Hypothalamus (tissue), 51 donors: ENCODE results near the gene KRTAP19-4.
"Not testable (repeated sequence)": the region's sequence is repeated elsewhere in the genome, so short reads cannot be mapped to it uniquely, and the experiment has no call there.

Experiments
- DNase-seq, 51 donors: peaks; one replicate each; lab custom pipeline; 2025; lab: John Stamatoyannopoulos, UW

Gene KRTAP19-4

DNA sequence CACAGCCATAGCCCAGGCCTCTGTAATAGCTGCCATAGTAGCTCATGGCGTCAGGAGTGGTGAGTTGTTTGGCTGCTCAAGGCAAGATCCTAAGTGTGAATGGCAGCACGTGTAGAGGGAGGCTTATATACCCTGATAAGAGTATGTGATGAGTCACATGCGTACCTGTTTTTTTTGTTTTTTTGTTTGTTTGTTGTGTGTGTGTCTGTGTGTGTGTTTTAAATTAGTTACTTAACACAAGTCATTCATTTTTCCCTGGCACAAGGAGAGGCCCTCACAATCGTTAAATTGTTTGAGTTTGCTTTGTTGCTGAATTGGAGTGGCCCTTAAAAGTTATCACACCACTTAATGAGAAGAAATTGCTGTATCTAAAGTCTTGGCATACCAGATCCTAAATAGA is at the start of gene KRTAP19-4:
KRTAP19-4 (minus strand) TSS at position 101 of the 400 bp plus-strand sequence; CDS start at position 46, 55 bp downstream.
- DNase-seq, result no peak

DNA sequence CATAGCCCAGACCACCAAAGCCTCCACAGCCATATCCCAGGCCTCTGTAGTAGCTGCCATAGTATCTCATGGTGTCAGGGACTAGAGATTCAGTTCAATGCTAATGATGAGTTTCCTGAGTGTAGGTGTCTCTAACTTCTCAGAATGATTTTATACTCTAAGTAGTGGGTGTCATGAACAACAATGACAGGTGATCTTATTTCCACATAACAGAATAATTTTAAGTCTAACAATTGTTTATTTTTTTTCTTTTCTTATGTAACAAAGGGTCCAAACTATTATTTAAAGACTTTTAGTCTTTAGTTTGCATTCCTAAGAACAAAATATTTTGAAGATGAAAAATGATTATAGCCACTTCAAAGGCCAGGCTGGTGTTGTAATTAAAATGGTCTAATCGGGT is 44.8 kb upstream of the KRTAP19-4 start, which contains the start of gene KRTAP19-6:
KRTAP19-6 (minus strand) TSS at position 101 of the 400 bp plus-strand sequence; CDS start at position 70, 31 bp downstream.
- DNase-seq, result no peak

- no peak for DNase-seq
Measured at GRCh38 chr21:30518876-30519275, 21.9 kb upstream of the KRTAP19-4 start.

DNA sequence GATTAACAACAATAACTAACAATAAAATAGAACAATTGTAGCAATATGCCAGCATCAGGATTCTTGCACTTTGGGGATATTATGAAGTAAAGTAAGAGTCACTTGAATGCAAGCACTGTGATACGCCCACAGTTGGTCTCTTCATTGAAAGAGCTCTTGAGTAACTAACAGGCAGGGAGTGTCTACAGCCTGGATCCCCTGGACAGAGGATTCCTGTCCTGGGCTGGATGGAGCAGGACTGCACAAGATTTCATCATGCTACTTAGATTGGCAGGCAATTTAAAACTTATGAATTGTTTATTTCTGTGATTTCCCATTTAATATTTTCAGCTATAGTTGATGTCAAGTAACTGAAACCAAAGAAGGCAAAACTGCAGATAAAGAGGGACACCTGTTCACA is 18.7 kb upstream of the KRTAP19-4 start:
- DNase-seq, result no peak

DNA sequence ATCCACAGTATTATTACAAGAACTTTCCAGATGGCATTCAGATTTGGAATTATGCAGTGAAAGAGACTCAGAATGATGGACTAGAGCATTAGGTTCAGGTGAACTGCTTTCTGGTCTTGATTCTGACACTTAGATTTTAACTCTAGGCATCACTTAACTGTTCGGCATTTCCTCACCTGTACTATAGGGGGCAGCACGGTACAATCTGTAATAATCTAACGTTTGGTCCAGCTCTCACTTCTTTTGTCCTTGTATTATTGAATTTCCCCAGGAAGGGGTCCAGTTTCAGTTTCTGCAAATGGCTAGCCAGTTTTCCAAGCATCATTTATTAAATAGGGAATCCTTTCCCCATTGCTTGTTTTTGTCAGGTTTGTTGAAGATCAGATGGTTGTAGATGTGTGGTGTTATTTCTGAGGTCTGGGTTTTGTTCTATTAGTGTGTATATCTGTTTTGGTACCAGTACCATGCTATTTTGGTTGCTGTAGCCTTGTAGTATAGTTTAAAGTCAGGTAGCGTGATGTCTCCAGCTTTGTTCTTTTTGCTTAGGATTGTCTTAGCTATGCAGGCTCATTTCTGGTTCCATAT is 8.7 kb upstream of the KRTAP19-4 start:
- not testable (repeated sequence) for DNase-seq

DNA sequence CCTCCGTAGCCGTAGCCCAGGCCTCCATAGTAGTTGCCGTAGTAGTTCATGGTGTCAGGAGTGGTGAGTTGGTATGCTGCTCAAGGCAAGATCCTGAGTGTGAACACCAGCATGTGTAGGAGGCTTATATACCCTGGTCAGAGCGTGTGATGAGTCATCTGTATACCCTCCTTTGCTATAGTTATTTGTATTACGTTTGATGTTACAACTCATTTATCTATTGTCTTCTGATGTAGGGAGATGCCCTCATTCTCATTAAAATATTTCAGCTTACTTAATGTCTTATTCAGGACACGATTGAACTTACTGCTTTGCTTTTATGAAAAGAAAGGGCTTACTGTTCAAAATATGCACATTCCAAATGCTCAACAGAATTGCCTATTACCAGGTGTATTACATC is 5.1 kb upstream of the KRTAP19-4 start, which contains the start of gene KRTAP19-5:
KRTAP19-5 (minus strand) TSS at position 101 of the 400 bp plus-strand sequence; CDS start at position 50, 51 bp downstream.
- DNase-seq, result no peak

GRCh38 chr21:30491963-30492428 is 5.0 kb downstream of the KRTAP19-4 start, which contains the start of gene KRTAP19-3:
Gene KRTAP19-3 (minus strand): TSS chr21:30492013. CDS start chr21:30491957, 56 bp downstream.
- no peak for DNase-seq

- DNase-seq, result no peak
Measured at GRCh38 chr21:30487336-30487735, 9.6 kb downstream of the KRTAP19-4 start, which contains the start of gene KRTAP19-2. Gene KRTAP19-2 (minus strand): TSS chr21:30487436. CDS start chr21:30487348, 88 bp downstream.

DNA sequence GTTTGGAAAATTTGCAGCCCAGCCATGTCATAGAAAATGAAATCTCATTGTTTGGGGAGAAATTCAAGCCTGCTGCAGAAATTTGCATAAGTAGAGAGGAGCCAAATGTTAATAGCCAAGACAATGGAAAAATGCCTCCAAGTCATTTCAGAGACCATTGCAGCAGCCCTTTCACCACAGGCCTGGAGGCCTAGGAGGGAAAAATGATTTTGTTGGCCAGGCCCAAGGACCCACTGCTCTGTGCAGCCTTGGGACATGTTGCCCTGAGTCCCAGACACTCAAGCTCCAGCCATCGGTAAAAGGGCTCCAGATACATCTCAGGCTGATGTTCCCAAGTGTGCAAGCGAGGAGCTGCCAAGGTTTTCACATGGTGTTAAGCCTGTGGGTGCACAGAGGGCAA is 10.8 kb downstream of the KRTAP19-4 start:
- DNase-seq, result no peak

- no peak for DNase-seq
Measured at GRCh38 chr21:30482130-30482529, 14.8 kb downstream of the KRTAP19-4 start.

GRCh38 chr21:30480145-30480544 is 16.8 kb downstream of the KRTAP19-4 start, which contains the start of gene KRTAP19-1:
Gene KRTAP19-1 (minus strand): TSS chr21:30480367. CDS start chr21:30480317, 50 bp downstream.
- no peak for DNase-seq

- DNase-seq, result no peak
Measured at GRCh38 chr21:30479259-30479658, 17.7 kb downstream of the KRTAP19-4 start.

DNA sequence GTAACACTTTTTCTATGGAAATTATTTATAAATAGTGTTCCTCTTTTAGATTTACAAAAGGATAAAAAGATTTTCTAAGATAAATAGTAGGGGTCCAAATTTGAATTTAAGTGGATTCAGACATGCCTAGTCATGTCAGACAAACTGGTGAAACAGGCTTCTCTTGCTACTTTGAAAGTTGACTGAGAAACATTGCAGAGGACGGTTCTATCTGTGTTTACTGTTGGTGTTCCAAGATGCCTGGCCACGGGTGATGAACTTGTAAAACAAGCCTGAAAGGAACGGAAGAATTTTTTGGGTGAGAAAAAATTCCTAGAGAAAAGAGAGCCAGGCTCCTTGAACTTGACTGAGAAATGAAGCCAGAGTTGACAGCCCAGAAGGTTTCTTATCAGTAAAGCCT is 19.0 kb downstream of the KRTAP19-4 start:
- no peak for DNase-seq

DNA sequence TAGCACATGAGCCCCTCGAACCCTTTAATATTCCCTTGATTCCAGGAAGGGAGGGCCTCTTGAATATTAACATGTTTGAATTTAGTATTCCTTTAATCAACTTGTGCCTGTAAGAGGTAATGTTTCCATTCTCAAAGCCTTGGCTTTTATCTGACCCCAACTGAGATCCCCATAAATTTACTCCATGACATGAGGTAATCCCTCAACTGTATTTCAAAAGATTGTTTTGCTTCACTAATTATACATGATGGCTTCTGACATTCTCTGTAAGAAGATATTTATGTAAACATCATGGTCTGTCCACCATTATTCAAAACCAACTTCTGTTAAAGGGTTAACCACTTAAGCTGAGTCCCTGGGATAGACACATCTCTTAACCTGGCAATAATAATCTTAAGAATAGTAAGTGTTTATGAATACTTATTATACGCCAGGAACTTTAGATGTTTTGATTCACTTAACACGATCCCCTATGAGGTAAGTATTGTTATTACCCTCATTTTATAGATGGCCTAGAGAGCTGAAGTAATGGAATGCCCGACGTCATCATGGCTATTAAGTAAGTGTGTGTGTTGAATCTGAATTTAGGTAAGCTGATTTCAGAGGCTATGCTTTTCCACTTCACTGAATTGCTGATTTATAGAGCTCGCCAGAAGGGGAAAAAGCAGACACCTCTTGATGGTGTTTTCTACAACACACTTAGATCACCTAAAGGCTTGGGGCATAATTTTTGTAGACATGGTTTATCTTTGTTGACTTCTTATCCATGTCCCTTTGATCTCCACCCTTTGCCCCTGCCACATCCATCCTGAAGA is 27.9 kb downstream of the KRTAP19-4 start:
- no peak for DNase-seq

DNA sequence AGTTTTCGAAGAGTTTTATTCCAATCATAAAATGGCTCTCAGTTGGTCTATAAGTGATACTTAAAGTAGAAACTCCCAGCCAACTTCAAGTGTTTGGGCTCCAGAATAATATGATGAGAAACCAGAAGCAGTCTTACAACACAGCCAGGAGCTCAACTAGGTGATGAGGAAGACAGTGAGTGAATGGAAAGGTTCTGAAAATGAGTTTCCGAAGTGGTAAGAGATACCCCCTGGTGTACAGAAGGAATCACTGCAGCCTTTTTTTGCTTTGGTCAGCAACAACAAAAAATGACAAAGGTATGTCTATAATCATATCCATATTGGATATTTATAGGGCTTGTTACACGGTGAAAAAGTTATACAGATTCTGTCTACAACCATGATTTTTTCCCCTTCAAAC is 33.3 kb downstream of the KRTAP19-4 start:
- DNase-seq, result no peak

DNA sequence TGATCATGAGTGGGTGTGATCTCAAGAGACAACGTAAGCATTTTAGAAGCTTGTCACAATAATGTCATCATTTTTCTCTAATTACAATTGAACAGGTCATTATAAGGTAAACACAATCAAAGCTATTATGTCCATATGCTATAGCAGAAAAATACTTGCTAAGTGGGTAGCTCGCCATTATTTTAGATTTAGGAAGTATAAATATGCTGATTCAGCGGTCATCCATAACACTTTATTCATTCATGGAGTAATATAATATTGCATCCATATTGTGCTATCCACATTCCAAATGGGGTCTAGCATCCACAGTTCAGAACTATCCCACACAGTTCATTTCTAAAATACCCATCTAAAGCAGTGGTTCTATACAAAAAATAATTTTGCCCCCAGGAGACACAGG is 48.5 kb downstream of the KRTAP19-4 start:
- DNase-seq, result no peak

- no peak for DNase-seq
Measured at GRCh38 chr21:30447056-30447455, 49.9 kb downstream of the KRTAP19-4 start.
